EH (cell line): Measurements from ENCODE around the gene CORO6.

Experiments used
- DNase-seq: peaks from one replicate; pipeline ENCODE4 v3.0.0-alpha.2; 2015; ENCODE audit warnings: low read depth

CORO6 gene

GRCh38 chr17:29630630-29631193, 8.0 kb upstream of the CORO6 start:
- no peak for DNase-seq

DNA sequence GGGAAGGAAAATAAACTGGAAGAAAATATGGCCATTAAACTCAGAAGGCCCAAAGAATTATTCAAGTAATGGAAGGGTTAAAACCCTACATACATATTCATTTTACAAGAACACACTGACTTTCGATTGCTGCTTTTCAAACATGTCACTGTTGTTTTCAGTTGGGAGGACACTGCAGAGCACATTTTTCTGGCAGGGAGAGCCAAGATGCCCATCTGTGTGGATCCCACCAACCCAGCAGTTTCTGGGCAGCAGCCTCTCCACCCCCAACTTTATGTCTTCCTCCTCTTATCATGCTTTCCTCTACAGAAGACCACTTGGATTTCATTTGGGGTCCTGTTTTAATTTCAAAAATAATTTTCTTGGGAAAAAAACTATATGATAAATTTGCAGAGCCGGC, 7.1 kb upstream of the CORO6 start:
- DNase-seq = no peak

DNA sequence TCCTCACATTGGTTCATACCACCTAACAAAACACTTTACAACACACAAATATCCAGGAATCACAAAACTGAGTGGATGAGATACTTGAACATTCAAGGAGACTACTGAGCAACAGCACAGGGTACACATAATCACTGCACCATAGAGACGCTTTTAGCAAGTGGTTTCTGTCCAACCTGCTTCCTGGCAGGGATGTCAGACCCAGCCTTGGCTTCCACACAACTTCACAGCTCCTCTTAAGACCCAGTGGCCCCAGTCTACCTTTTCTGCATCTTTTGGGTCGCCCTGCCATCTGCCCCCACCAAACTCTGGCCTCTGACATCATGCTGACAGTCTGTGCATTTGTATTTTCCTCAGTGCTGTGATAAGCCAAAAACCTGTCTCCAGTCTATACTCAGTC, 5.9 kb upstream of the CORO6 start:
- DNase-seq = no peak

- no peak for DNase-seq
Observed at GRCh38 chr17:29627951-29628350, 5.2 kb upstream of the CORO6 start.

- peak; percentile 55 for DNase-seq
Observed at GRCh38 chr17:29625037-29625750, 2.5 kb upstream of the CORO6 start.

GRCh38 chr17:29624586-29624985, 1.9 kb upstream of the CORO6 start:
- DNase-seq = no peak

- no peak for DNase-seq
Observed at GRCh38 chr17:29623283-29623647, 553 bp upstream of the CORO6 start.

- DNase-seq = peak; percentile 46
Observed at GRCh38 chr17:29621751-29622194, 939 bp downstream of the CORO6 start.

- no peak for DNase-seq
Observed at GRCh38 chr17:29620779-29621500, 1.8 kb downstream of the CORO6 start.

GRCh38 chr17:29620271-29620670, 2.4 kb downstream of the CORO6 start:
- peak; percentile 72 for DNase-seq

DNA sequence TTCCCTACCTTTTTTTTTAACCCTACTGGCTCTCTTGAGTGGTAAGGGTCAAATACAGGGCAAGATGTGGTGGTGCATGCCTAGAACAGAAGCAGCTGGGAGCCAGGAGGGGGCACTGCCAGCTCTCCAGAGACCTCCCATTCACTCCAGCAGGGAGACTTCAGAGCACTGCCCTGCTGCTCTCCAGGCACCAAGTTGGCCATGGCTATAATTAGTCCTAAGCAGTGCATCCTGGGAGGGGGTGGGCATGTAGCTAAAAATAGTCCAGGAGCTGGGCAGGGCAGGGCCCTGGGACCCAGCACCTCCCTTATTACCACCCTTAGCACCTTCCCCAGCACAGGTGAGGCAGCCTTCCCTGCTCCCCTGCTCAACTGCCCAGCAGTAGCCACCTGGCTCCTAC, 3.5 kb downstream of the CORO6 start:
- DNase-seq = peak; percentile 77

DNA sequence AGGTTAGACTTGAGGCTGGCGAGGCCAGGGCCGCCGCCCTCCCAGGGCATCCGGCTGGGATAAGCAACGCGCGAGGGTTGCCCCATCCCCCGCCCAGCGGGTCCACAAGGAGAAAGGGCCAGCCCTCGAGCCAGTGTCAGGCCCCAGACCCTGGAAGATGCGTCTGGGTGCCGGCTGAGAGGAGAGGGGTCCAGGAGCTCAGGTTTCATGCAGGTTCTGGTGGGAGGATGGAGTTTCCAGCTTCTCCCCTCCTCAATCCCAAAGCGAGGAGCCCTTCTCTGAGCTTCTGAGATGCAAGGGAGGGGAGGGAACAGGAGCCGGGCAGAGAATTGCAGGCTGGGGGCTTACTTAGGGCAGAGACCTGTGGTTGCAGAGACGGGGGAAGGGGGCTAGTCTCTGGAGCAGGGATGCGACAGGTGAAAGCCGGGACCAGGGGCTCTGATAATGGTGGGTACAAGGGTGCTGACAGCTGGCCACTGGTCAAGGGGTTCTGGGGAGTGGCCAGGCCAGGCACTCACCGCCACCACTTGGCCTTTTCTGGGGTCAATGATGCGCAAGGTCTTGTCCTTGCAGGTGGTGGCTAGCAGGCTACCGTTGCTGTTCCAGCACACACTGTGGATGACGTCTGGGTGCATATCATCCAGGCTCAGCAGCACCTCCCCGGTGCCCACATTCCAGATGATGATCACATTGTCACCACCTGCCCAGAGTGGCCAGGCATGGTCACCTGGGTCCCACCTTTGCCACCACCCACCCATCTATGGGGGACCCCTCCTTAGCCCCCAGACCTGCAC, 4.2 kb downstream of the CORO6 start:
- no peak for DNase-seq

- DNase-seq = peak; percentile 60
Observed at GRCh38 chr17:29617481-29618271, 5.0 kb downstream of the CORO6 start.

GRCh38 chr17:29617125-29617480, 5.6 kb downstream of the CORO6 start:
- DNase-seq = peak; percentile 65

DNA sequence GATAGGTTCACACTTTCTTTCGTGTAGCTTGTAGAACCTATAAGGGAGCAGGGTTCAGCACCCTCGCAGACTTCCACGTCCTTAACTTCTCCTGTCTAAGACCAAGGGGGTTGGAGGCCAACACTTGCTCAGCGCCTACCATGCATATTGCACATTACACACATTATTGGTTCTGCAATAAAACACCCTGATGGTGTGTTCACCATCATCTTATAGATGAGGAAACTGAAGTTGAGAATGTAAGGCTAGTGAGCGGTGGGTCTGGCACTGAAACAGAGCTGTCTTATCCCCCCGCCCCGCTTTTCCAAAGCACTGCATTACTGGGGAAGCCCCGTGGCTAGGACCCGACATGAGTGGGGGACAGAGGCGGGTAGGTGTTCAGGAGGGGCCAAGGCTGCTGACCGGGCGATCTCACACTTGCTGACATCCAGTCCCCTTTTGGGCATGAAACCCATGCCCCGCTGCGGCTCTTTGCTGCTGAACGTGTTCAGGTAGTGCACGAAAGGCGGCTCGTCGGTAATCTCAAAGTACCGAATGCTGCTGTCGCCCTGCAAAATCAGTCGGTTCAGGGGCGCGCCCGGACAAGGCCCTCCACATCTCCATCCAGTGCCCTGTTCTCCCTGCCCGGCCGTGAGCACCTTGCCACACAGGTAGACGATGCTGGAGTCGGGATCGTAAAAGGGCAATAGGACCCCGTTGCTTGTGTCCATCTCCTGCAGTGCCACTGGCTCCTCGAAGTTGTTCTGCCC, 6.2 kb downstream of the CORO6 start:
- DNase-seq = no peak

DNA sequence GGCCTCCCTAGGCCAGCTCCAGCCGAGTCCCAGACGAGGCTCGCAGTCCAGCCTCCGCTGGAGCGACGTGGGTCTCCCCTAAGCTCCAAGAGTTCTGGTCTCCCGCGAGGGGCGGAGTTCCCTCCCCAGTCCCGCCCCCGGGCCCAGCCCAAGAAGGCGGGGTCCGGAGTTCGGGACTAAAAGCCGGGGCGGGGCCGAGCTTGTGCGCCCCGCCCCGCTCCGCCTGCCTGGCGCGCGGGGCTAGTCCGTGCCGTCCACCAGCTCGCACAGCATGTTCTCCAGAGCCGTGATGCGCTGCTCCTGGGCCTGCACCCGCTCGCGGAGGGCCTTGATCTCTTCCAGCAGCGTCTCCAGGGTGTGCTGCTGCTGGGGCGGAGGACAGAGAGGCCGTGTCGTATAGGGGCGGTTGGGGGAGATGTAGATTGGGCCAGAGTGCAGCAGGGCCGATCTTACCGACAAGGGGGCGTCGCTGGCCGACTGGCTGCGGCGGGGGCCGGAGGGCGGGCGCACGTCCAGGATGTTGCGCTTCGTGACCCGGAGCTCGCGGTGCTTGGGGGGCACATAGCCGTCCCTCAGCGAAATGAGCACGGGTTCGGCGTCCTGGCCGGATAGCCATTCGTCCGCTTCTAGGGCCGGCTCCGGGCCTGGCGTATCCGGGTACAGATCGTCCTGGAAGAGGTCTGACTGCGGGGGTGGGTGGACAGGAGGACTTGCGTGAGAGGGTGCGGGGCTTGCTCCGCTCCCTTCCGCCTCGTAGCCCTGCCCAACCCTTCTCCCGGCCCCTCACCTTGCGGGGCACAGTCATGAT, 7.0 kb downstream of the CORO6 start:
- DNase-seq = peak; percentile 84

DNA sequence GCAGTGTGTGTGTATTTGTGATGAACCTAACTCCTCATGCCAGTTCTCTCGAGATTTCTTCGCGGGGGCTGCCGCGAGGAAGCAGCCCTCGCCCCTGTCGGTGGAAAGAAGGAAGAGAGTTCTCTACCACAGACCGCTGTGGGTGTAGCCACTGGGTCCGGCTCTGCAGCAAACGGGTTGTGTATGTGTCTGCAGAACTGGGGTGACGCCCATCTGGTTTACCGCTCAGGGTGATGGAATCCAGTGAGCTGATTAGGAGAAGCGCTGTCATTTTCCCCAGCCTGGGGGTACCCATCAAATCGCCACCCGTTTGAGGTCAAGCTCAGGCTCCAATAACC, 7.7 kb downstream of the CORO6 start:
- DNase-seq = peak; percentile 34

DNA sequence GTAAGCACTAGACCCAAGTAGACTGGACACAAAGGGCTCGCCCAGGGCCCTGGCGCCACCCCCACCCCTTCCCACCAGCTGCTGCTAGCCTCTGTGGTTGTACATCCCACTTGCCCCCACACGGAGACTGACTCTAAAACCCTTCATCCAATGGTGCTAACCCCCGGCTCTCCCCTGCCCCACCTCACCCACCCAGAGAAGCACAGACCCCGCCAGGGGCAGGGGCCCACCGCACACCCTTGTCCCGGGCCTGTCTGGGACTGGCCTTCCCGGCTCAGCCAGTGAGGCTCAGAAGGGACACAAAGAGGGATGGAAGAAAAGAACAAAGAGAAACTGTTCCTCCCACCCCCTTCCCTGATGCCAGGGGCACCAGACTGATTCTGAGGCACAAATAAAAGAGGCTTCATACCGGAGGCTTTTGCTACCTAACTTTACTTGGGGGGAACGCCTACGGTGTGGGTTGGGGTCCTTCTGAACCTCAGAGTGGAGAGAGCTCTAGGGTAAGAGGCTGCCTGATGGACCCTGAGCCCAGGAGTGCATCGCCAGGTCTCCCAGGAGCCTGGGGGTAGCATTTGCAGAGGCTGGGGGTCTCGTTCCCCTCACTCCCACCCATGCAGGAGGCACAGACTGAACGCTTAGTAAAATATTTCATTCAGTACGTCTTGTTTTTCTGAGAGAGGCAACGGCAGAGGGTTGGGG, 8.2 kb downstream of the CORO6 start:
- DNase-seq = no peak

- DNase-seq = no peak
Observed at GRCh38 chr17:29613856-29614255, 8.9 kb downstream of the CORO6 start.

- peak; percentile 83 for DNase-seq
Observed at GRCh38 chr17:29613352-29613837, 9.3 kb downstream of the CORO6 start.
